DMS114 treated with DMSO at 0.1 percent for 48 hours (cell line): ENCODE results near the gene SLC5A2.
"Not testable (repeated sequence)": the region's sequence is repeated elsewhere in the genome, so short reads cannot be mapped to it uniquely, and the experiment has no call there.

Experiments
- DNase-seq: peaks from one replicate; lab custom pipeline; 2025; ENCODE audit not compliant: unreplicated experiment; lab: John Stamatoyannopoulos, UW

SLC5A2 gene

GRCh38 chr16:31483081-31483480 lies at the start of gene SLC5A2:
TSS of gene SLC5A2 (plus strand) at chr16:31483123. CDS start at chr16:31483137, 14 bp downstream.
- no peak for DNase-seq

DNA sequence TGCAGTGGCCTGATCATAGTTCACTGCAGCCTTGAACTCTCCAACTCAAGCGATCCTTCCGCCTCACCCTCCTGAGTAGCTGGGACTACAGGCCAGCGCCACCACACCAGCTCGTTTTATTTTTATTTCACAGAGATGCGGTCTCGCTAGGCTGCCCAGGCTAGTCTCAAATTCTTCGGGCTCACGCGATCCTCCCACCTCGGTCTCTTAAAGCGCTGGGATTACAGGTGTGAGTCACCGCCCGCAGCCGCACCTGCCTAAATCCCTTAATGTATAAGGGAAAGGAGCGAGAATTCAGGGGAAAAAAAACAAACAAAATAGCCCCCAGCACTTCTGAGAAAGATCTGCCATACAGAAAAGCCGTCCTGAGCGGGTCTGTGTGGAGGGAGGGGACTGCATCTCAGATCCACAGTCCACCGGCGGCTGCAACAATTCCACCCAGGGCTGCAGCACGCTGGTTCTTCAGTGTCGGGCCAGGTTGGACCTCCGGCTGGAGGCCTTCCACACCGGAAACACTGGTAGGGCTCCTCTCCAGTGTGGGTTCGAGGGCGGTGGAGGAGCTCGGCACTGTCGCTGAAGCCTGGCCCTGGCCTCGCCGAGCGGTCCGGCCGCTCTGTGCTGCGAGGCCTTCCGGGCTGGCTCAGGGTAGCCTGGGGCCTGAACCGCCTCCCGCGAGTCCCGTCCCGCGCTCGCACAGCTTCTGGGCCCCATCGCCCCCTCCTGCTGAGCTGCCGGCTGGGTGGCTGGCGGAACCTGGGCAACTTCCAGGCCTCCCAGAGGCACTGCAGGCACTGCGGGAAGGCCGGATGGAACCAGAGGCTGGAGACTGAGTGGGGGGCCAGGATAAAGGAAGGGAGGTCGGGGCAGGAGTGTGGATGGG lies 47.3 kb upstream of the SLC5A2 start:
- no peak for DNase-seq

DNA sequence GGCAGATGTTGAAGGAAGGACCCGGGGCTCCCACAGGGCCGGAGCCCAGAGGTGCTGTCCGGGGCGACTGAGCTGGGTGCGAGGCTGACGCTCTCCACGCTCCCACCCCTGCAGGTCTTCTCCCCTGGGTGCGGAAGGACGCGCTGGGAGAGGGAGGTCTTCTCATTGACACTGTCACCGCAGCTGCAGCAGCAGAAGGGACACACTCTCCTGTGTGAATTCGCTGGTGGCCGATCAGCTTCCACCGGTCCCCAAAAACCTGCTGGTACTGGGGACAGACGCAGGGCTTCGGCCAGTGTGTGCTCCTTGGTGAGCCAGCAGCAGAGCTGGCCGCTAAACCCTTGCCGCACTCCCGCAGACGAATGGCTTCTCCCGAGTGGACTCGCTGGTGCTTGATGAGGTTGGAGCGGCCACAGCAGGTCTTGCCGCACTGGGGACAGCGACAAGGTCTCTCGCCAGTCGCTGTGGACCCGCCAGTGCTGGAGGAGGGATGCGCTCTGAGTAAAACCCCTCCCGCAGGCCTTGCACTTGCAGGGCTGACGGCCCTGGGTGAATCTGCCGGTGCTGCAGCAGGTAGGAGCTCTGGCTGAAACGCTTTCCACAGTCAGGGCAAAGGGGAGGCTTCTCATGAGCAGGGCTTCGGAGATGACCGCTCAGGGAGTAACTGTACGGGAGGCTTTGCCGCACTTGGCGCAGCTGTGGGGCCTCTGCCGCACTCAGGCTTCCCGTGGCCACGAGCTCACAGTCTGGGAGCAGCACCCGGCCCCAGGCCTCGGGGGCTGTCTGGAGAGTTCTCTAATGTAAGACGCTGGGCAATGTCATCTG lies 46.5 kb upstream of the SLC5A2 start:
- no peak for DNase-seq

- DNase-seq, result no peak
Observed at GRCh38 chr16:31438414-31438813, 44.5 kb upstream of the SLC5A2 start.

GRCh38 chr16:31439023-31439422 lies 43.9 kb upstream of the SLC5A2 start:
- not testable (repeated sequence) for DNase-seq

DNA sequence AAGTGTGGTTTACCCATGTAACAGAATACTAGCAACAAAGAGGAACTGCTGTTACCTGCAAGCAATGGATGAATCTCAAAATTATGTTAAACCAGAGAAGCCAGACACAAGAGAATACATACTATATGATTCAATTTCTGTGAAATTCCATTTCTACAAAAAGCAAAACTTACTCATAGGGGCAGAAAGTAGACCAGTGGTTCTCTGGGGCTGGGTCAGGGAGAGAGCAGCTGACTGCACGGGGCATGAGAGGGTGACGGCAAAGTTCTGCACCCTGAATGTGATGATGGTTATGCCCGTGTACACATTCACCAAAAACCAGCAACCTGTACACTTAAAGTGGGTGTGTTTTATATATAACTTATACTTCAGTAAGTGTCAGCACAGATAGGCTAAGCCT lies 43.4 kb upstream of the SLC5A2 start:
- DNase-seq, result no peak

- DNase-seq, result no peak
Observed at GRCh38 chr16:31440516-31441184, 42.3 kb upstream of the SLC5A2 start.

GRCh38 chr16:31441956-31442355 lies 41.0 kb upstream of the SLC5A2 start:
- no peak for DNase-seq

GRCh38 chr16:31445931-31446330 lies 37.0 kb upstream of the SLC5A2 start:
- DNase-seq, result not testable (repeated sequence)

- DNase-seq, result no peak
Observed at GRCh38 chr16:31451201-31451600, 31.7 kb upstream of the SLC5A2 start.

GRCh38 chr16:31451681-31452351 lies 31.1 kb upstream of the SLC5A2 start:
- peak; percentile 81 for DNase-seq

DNA sequence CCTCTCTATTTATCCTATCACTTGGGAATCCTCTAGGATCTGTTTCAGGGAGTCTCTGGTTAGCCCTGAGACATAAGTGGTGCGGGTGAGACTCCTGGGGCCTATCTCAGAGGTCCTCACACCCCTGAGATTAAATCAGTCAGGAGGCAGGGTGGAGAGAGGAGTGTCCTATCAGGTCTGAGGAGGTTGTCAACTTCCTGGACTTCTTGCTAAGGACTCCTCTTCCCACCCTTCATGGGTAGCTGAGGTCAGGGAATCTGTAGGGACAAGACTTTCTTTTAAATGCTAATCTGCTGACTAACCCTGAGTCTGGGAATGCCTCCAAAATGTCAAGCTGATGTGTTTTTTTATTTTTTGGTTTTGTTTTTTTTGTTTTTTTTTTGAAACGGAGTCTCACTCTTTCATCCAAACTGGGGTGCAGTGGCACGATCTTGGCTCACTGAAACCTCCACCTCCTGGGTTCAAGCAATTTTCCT lies 30.3 kb upstream of the SLC5A2 start:
- no peak for DNase-seq

DNA sequence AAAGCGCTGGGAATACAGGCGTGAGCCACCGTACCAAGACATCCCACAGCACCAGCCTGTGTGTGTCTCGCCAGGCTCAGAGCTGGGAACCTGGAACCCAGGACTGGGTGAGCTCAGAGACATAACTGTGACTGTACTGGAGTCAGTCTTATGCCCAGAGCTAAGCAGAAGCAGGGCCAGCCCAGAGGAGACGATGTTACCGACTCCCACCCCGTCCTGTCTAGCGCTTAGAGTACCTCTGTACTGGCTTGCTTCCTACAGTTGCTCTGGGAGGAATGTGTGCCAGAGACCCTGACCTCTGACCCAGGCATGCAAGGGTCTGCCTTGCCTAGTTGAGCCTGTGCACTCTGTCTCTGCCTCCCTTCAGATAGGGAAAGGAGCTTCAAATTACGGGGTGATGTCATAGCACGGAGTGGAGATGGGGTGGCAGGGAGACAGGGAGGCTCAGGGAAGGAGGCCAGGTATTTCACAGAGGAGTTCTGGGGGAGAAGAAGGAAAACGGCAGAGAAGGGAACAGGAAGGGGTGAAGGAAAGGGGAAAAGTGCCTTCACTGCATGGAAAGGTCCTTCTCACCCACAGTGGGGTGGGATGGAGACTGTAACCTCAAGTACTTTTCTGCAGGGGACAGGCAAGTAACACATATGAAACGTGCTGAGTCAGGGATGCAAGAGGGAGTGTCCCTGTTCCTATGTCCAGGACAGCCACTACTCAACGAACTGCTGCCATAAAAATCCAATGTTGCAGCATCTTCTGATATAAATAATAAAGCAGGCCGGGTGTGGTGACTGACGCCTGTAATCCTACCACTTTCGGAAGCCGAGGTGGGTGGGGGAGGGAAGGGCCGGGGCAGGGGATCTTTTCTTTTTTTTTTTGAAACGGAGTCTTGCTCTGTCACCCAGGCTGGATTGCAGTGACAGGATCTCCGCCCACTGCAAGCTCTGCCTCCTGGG lies 29.4 kb upstream of the SLC5A2 start:
- DNase-seq, result no peak

- no peak for DNase-seq
Observed at GRCh38 chr16:31455601-31456314, 27.2 kb upstream of the SLC5A2 start.

- no peak for DNase-seq
Observed at GRCh38 chr16:31456988-31457360, 25.9 kb upstream of the SLC5A2 start.

- DNase-seq, result no peak
Observed at GRCh38 chr16:31458073-31458843, 24.7 kb upstream of the SLC5A2 start.

DNA sequence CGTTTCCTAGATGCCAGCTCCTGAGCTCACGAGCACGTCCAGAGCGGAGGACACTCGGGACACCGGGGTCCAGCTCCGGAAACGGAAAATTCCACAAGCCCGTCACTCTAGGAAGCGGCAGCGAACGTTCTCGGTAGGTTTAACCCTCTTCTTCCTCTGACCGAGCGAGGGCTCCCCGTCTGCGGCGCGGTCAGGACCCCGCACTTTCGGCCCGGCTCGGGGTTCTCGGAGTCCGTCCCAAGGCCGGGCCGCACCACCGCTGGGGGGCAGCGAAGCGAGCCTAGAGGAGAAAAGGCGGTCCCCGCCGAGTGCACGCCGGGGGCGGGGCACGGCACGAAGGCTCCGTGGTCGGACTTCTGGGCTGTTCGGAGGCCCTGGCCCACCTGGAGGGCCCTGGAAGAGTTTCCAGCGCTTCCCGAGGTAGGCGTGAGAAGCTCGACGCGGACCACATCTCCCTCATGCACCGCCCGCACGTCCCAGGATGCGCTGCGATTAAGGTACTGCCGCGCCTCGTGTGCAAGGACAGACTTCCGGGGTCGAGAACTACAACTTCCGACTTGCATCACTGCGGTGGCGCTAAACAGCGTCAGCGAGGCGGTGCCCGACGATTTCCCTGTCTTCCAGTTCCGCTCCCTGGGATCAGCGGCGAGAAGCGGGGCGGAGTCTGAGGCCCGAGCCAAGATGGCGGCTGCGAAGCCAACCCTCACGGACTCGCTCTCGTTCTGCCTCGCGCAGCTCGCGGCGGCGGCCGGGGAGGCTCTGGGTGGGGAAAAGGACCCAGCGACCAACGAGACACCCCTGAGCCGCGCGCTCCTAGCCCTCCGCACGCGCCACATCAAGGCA lies 23.9 kb upstream of the SLC5A2 start, which contains the start of gene ARMC5:
ARMC5 (plus strand) TSS at position 658 of the 843 bp plus-strand sequence; CDS start at position 682, 24 bp downstream.
- DNase-seq, result peak; percentile 95
